Putamen (tissue), 1 donor: ENCODE measurements around the gene PLAAT4.
A peak's percentile ranks its signal among the peaks of the same experiment; 100 is the strongest.
"Not testable (repeated sequence)": the region's sequence is repeated elsewhere in the genome, so short reads cannot be mapped to it uniquely, and the experiment has no call there.

Source experiments
- DNase-seq: peaks from one replicate; pipeline ENCODE4 v3.0.0-alpha.2; 2016; ENCODE audit warnings: low spot score

PLAAT4 gene

GRCh38 chr11:63572026-63572688, 35.5 kb downstream of the PLAAT4 start:
- no peak for DNase-seq

GRCh38 chr11:63573881-63574855, 37.6 kb downstream of the PLAAT4 start:
- peak; percentile 64 for DNase-seq

GRCh38 chr11:63574856-63575602, 38.4 kb downstream of the PLAAT4 start:
- no peak for DNase-seq

GRCh38 chr11:63578882-63579281, 42.3 kb downstream of the PLAAT4 start:
- not testable (repeated sequence) for DNase-seq

GRCh38 chr11:63581224-63581623, 44.6 kb downstream of the PLAAT4 start:
- not testable (repeated sequence) for DNase-seq

DNA sequence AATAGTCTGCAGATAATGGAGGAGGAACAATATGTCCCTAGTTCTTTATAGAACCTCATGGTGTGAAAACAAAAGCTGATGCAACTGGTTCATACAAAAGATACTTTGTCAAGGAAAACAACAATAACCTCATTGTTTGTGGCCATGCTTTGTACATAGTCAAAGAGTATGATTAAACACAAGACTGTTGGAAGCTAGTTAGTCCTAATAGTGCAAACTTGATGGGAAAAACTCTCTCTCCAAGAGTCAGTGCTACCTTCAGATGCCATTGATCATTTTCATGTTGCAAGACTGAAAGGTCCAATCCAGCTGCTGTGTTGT, 46.7 kb downstream of the PLAAT4 start:
- peak; percentile 92 for DNase-seq

DNA sequence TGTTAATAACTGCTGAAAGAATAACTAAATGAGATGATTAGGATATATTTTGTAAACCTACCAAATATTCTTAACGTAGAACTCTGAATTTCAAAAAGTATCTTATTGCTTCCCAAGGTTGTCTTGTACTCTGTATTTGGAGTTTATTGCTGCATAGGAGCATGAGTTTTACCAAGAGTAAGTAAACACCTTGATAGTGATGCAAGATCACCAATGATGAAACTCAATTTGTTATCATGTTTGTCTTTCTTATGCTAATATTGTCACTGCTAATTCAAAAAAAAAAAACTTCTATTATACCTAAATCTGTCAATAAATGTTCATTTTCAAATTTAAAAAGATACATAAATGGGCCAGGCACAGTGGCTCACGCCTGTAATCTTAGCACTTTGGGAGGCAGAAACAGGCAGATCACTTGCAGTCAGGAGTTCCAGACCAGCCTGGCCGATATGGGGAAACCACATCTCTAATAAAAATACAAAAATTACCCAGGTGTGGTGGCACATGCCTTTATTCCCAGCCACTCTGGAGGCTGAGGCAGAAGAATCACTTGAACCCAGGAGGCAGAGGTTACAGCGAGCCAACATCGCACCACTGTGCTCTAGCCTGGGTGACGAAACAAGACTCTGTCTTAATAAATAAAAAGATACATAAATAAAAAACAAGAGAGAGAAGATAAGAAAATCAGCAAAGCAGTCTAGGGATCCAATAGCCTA, 50.0 kb downstream of the PLAAT4 start:
- DNase-seq = no peak

DNA sequence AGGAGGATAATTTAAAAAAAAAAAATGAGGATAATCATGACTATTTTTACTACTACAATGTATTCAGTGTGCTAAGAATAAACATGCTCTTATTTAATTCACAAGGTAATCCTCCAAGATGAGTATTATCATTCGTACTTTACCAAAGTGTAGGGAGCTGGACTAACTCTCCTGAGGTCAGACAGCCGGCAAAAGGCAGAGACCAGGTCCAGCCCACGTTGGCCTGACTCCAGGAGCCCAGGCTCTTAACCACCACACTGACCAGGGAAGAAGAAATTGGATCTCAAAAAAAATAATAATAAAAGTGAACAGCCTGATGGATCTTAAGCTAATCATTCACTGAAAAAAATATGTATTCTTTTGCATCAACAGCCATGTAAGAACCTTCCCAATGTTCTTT, 52.4 kb downstream of the PLAAT4 start:
- no peak for DNase-seq

GRCh38 chr11:63590024-63590788, 53.6 kb downstream of the PLAAT4 start:
- no peak for DNase-seq

DNA sequence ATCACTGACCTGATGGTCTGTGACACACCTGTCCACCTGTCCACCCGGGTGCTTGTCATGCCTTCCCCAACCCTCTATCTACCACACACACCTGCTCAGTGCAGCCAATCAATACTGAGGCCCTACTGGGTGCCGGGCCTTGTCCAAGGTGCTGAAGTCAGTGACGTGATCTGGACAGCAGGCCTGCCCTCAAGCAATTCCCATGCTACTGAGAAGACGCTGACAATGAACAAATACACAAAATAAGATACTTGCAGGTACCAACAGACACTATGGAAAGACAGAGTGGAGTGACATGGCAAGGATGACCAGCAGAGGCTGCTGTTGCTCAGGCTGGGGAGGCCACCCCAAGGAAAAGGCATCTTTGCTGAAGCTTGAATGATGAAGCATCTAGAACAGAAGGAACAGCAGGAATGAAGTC, 56.4 kb downstream of the PLAAT4 start:
- no peak for DNase-seq

GRCh38 chr11:63595296-63595695, 58.7 kb downstream of the PLAAT4 start:
- no peak for DNase-seq
